ENCODE measurements around the gene LRRC59.

GRCh38 chr17:50352072-50352692, 45.1 kb downstream of the LRRC59 start:
- TF ChIP-seq POLR2A (IDR thresholded peaks at IDR 0.05), result no peak
- TF ChIP-seq CTCF (IDR thresholded peaks at IDR 0.05), result no peak
